Uterus (tissue), 4 donors: ENCODE measurements around the gene TOGARAM2. TPM values are rescaled to one million over a fixed set of nuclear protein-coding genes. Genes with fewer than 3 reads are reported as not detected.

Experiments used
- DNase-seq, 2 donors: peaks; one replicate each; pipeline ENCODE4 v3.0.0-alpha.2; 2019 to 2020
- H3K27ac ChIP-seq, 2 donors: fragments of 200-600 bp; sonication (generic); 1 replicate in 1 of 2; 2 replicates in 1 of 2; pipeline ENCODE4 v1.5.1; 2016 to 2018
- H3K27me3 ChIP-seq, 2 donors: fragments of 200-600 bp; sonication (generic); one replicate each; pipeline ENCODE4 v1.5.1; 2018 to 2019; ENCODE audit warnings: control low read depth in 1 of 2
- H3K36me3 ChIP-seq, 2 donors: fragments of 200-600 bp; sonication (generic); one replicate each; pipeline ENCODE4 v1.5.1; 2019; ENCODE audit warnings: control low read depth in 1 of 2
- H3K4me1 ChIP-seq, 2 donors: fragments of 200-600 bp; sonication (generic); one replicate each; pipeline ENCODE4 v1.5.1; 2018 to 2019; ENCODE audit warnings: control low read depth in 1 of 2
- H3K4me3 ChIP-seq, 2 donors: fragments of 200-600 bp; sonication (generic); 1 replicate in 1 of 2; 2 replicates in 1 of 2; pipeline ENCODE4 v1.5.1; 2018 to 2019; ENCODE audit warnings: mild to moderate bottlenecking in 1 of 2
- H3K9me3 ChIP-seq, 2 donors: fragments of 200-600 bp; sonication (generic); one replicate each; pipeline ENCODE4 v1.5.1; 2019; ENCODE audit warnings: control low read depth in 1 of 2
- CTCF ChIP-seq, 4 experiments: fragments of 200-600 bp in 2 of 4; fragments of 450-650 bp in 2 of 4; sonication (generic) in 2 of 4; IDR thresholded peaks; one replicate each; pipeline ENCODE4 v1.5.1; 2016 to 2019; ENCODE audit warnings: antibody characterized with exemption in 4 of 4, mild to moderate bottlenecking in 2 of 4, moderate library complexity in 1 of 4
- POLR2A ChIP-seq, 2 donors: fragments of 450-650 bp; IDR thresholded peaks; one replicate each; pipeline ENCODE4 v1.6.1; 2016; ENCODE audit warnings: antibody characterized with exemption in 2 of 2, mild to moderate bottlenecking in 1 of 2, moderate library complexity in 1 of 2
- intact Hi-C: fragments of 100-400 bp; cut with DNase I; formaldehyde crosslinking; loops from one replicate; pipeline ENCODE4 v1.15.1; 2023; ENCODE audit warnings: low total_unique reads
- total RNA-seq, 4 donors: library from RNA; depleted of rRNA in 3 of 4; stranded (reverse); fragments of >200 nt in 3 of 4; gene quantifications; one replicate each; pipeline versions ENCODE4 v1.1.0 to v1.2.4, GENCODE V29; 2014 to 2023
- donor health status: DM: yes; HTN: yes; CAD: no.

The TOGARAM2 gene
- total RNA-seq, 4 donors from 2014 or later: 0.61 to 1.5 TPM; not detected in 2

GRCh38 chr2:28960401-28960800, 20.7 kb upstream of the TOGARAM2 start:
- Histone ChIP-seq H3K27ac (no peak overlapping the region), H3K4me3 (no peak overlapping the region), H3K36me3 (no peaks in the 10 kb centered on the region), H3K27me3 (no peaks in the 10 kb centered on the region), H3K4me1 (no peaks in the 10 kb centered on the region), H3K9me3 (no peaks in the 10 kb centered on the region)
- intact Hi-C loops: no loop called here
- DNase-seq: no peak
- TF ChIP-seq POLR2A (IDR thresholded peaks at IDR 0.05): no peak
- TF ChIP-seq CTCF (IDR thresholded peaks at IDR 0.05): no peak

DNA sequence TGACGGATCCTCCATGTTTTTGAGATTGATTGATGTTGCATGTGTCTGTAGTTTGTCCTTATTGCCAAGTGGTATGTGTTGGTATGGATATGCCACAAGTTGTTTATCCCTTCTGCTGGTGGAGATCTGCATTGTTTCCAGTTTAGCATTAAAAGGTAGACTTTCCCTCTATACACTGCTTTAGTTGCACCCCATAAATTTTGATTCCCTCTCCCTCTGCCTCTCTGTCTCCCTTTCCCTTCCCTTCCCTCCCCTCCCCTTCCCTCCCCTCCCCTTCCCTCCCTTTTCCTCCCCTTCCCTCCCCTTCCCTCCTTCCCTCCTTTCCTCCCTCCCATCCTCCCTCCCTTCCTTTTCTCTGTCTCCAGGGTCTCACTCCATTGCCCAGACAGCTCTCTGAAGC, 18.6 kb upstream of the TOGARAM2 start:
- intact Hi-C loops: no loop called here
- TF ChIP-seq POLR2A (IDR thresholded peaks at IDR 0.05) (no peak), CTCF (IDR thresholded peaks at IDR 0.05) (no peak)
- Histone ChIP-seq H3K4me3 (no peak overlapping the region), H3K36me3 (no peaks in the 10 kb centered on the region), H3K4me1 (no peaks in the 10 kb centered on the region), H3K27ac (no peak overlapping the region), H3K9me3 (no peaks in the 10 kb centered on the region), H3K27me3 (no peaks in the 10 kb centered on the region)
- DNase-seq: no peak

- Histone ChIP-seq H3K4me1 (no peaks in the 10 kb centered on the region), H3K27ac (no peak overlapping the region), H3K9me3 (no peaks in the 10 kb centered on the region), H3K27me3 (no peaks in the 10 kb centered on the region), H3K36me3 (no peaks in the 10 kb centered on the region), H3K4me3 (no peak overlapping the region)
- no peak for TF ChIP-seq POLR2A (IDR thresholded peaks at IDR 0.05)
- TF ChIP-seq CTCF (IDR thresholded peaks at IDR 0.05): no peak
- DNase-seq: no peak
- intact Hi-C loops: no loop called here
These were observed 10.5 kb upstream of the TOGARAM2 start for GRCh38 chr2:28970464-28971160.

GRCh38 chr2:28972778-28973335, 8.2 kb upstream of the TOGARAM2 start:
- TF ChIP-seq POLR2A (IDR thresholded peaks at IDR 0.05) (no peak), CTCF (IDR thresholded peaks at IDR 0.05) (no peak)
- no peaks in the 10 kb centered on the region for H3K36me3 ChIP-seq
- H3K27me3 ChIP-seq: no peaks in the 10 kb centered on the region
- H3K27ac ChIP-seq: no peak overlapping the region
- H3K4me3 ChIP-seq: no peak overlapping the region
- DNase-seq: no peak
- no peaks in the 10 kb centered on the region for H3K9me3 ChIP-seq
- intact Hi-C loops: no loop called here
- H3K4me1 ChIP-seq: no peaks in the 10 kb centered on the region

DNA sequence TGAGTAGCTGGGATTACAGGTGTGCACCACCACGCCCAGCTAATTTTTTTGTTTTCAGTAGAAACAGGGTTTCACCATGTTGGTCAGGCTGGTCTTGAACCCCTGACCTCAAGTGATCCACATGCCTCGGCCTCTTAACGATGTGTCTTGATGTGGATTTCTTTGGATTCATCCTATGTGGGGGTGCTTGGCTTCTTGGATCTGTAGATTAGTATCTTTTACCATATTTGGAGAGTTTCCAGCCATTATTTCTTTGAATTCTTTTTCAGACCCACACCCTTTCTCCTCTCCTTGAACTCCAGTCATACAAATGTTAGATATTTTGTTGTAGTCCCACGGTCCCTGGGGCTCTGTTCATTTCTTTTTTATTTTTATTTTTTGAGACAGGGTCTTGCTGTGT, 6.8 kb upstream of the TOGARAM2 start:
- H3K27ac ChIP-seq: no peak overlapping the region
- H3K4me3 ChIP-seq: no peak overlapping the region
- intact Hi-C loops: no loop called here
- H3K9me3 ChIP-seq: no peaks in the 10 kb centered on the region
- TF ChIP-seq POLR2A (IDR thresholded peaks at IDR 0.05) (no peak), CTCF (IDR thresholded peaks at IDR 0.05) (no peak)
- H3K27me3 ChIP-seq: no peaks in the 10 kb centered on the region
- DNase-seq: no peak
- H3K4me1 ChIP-seq: no peaks in the 10 kb centered on the region
- no peaks in the 10 kb centered on the region for H3K36me3 ChIP-seq
